Stimulated activated naive CD4-positive, alpha-beta T cell (primary cell): ENCODE results near the gene CTDP1.
"Not testable (repeated sequence)": the region's sequence is repeated elsewhere in the genome, so short reads cannot be mapped to it uniquely, and the experiment has no call there.

Experiments
- DNase-seq, 6 experiments: peaks; one replicate each; lab custom pipeline; 2025; lab: John Stamatoyannopoulos, UW

The CTDP1 gene

DNA sequence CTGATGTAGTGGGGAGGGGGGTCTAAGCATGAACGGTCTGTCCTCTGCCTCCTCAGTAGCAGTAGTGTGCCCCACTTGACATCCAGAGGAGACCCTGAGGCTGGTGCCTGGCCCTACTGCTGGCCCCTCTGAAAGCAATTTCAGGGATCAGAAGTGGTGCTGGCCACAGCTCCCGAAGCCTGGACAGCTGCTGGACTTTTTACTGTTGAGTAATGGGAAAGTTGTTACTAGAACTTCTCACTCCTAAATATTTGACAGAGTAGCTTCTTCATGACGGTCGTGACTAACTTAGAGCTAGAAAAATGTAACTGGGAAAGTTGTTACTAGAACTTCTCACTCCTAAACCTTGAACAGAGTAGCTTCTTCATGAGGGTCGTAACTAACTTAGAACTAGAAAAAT, 23.3 kb downstream of the CTDP1 start:
- no peak for DNase-seq

DNA sequence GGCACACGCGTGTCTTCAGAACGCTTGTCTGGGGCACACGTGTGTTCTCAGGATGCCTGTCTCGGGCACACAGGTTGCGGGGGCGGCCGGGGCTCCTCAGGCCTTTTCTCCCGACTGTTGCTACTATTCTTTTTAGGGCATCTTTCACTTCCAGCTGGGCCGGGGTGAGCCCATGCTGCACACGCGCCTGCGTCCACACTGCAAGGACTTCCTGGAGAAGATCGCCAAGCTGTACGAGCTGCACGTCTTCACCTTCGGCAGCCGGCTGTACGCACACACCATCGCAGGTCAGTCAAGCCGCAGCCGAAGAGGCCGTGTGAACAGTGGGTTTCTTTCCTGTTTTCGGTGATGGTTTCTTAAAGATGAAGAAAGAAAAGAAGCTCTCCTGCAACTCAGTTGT, 25.0 kb downstream of the CTDP1 start:
- DNase-seq = no peak

DNA sequence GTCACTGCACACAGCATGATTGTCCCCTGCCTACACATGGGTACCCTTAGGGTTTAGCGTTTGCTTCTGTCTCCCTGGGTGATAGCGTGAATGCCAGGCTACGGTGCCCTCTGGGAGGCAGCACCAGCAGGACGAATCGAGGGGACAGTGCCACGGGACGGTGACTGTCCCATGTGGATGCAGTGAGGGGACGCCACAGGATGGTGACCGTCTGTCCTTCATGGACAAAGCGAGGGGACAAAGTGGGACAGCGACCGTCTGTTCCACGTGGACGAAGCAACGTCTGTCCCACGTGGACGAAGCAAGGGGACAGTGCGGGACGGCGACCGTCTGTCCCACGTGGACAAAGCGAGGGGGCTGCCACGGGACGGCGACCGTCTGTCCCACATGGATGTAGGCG, 25.7 kb downstream of the CTDP1 start:
- no peak for DNase-seq

DNA sequence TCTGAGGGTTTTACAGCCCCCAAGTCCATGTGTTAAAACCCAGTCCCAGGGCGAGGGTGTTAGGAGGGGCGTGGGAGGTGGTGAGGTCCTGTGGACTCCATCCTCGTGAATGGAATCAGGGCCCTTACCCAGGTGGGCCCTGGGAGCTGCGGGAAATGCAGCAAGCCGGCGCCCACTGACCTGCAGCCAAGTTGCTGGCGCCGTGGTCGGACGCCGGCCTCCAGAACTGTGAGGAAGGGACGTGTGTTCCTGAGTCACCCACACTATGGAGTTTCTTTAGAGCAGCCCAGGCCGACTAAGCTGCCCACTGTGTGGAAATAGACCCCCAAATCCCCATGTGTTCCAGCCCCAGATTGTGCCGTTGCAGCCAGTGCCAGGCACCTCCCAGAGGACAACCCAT, 26.4 kb downstream of the CTDP1 start:
- no peak for DNase-seq

DNA sequence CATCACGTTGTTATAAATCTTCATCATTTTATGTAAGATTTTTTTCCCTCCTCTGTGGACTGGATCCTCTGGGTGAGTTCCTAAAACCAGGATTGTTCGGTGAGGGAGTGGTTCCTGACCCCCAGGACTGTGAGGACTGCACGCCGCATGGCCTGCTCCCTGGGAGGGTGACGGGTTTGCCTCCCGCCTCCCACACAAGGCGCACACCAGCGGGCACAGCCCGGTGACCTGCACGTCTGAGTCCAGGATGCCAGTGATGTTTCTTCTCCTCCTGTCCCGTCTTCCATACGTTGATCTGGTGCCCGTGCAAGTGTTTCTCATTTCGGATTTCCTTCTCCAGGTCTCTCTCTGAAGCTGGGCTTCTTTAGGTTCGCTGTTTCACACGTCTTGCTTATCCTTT, 27.1 kb downstream of the CTDP1 start:
- DNase-seq = no peak

DNA sequence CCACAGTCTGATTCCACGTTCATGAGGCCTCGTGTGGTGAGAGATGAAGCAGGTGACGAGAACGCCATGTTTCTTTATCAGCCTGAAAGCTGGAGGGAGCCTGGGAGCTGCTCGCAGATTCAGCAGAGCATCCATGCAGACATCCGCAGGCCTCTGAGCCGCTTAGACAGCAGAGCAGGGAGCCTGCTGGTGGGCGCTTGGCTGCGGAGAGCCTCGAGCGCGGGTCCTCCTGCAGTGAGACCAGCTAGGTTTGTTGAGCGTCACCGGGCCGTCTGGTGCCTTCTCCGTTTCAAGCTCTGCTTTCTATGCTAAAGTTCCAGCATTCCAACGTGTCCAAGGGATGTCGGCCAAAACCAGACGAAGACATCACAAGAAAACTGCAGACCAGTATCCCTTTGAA, 27.6 kb downstream of the CTDP1 start:
- no peak for DNase-seq

DNA sequence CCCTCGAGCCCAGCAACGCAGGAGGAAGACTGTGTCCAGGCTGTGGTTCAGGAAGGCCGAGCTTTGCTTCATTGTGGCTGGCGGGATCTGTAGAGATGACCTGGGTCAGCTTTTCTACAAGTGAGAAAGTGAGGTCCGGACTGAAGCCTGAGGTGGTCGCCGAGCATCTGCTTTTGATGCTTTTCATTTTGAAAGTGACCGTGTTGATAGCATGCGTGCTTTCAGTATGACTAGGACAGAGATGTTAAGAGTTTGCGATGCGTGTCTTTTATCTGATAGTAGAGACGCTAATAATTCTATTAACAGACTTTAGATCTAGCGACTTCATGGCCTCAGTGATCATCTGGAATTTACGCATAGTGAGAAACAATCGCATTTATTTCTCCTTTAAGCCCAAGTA, 28.1 kb downstream of the CTDP1 start:
- DNase-seq = no peak

DNA sequence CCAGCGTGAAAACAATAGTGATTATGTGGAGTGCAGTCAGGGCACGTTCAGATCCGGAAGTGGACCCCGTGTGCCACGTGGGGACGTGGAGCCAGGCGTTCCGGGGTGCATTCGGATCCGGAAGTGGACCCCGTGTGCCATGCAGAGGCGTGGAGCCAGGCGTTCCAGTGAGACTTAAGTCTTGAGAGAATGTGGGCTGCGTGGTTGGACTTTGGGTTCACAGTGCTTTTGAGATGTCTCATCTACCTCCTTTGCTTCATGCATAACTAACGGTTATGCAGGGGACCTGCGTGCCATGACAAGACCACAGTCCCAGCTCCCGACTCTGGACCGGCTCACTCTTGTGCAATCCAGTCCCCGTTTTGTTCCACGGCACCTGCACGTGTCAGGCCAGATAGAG, 28.8 kb downstream of the CTDP1 start:
- DNase-seq = no peak

DNA sequence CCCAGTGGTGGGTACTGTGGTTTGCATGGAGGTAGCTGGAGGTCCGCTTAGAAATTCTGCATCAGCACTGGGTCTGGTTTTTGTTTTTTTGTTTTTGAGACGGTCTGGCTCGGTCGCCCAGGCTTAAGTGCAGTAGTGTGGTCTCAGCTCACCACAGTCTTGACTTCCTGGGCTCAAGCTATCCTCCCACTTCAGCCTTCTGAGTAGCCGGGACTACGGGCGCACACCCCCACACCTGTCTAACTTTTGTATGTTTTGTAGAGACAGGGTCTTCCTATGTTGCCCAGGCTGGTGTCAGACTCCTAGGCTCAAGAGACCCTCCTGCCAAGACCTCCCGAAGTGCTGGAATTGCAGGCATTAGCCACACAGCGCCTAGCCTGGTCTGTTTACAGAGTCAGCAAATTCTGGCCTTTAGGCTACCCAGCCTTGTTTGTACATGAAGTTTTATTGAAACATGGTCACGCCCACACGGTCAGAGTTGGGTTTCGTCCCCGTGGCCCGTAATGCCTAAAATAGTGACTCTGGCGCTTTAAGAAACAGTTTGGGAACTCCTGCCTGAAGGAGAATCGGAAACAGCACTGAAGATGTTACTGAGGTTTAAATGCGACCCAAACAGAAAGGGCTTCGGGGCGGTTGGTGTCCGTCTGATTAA, 32.7 kb downstream of the CTDP1 start:
- DNase-seq = no peak

DNA sequence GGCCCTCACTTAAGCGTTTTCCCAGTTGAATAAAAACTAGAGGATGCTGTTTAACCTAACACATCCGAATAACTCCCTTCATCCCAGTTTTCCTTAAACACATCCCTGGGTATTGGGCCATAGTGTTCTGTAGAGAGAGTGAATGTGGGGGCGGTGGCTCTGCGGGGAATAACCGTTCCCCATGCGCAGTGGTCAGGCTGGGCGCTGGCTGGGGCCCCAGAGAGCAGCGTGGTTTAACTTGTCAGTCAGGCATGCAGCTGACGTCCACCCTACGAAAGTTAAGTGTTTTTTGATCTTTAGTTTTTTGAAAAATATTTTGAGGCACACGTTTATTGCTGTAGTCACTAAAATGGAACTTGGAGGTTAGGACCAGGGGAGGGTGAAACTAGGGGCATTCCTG, 33.7 kb downstream of the CTDP1 start:
- no peak for DNase-seq

DNA sequence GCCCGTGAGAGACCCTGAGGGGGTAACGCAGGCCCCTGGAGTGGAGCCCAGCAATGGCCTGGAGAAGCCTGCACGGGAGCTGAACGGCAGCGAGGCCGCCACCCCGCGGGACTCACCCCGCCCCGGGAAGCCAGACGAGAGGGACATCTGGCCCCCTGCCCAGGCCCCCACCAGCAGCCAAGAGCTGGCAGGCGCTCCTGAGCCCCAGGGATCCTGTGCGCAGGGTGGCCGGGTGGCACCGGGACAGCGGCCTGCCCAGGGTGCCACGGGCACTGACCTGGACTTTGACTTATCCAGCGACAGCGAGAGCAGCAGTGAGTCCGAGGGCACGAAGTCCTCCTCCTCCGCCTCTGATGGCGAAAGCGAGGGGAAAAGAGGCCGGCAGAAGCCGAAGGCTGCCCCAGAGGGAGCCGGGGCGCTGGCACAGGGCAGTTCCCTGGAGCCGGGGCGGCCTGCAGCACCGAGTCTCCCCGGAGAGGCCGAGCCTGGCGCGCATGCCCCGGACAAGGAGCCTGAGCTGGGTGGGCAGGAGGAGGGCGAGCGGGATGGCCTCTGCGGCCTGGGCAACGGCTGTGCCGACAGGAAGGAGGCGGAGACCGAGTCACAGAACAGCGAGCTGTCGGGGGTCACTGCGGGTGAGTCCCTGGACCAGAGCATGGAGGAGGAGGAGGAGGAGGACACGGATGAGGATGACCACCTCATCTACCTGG, 35.1 kb downstream of the CTDP1 start:
- no peak for DNase-seq

DNA sequence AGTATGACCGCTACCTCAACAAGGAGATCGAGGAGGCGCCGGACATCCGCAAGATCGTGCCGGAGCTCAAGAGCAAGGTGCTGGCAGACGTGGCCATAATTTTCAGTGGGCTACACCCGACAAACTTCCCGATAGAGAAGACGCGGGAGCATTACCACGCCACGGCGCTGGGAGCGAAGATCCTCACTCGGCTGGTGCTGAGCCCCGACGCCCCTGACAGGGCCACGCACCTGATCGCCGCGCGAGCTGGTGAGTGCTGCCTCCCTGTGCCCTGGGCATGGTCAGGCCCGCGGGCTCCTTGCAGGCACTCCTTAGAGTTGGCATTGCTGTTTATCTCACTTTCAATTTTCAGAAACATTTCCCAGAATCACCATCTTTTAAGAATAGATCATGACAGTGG, 35.7 kb downstream of the CTDP1 start:
- no peak for DNase-seq

DNA sequence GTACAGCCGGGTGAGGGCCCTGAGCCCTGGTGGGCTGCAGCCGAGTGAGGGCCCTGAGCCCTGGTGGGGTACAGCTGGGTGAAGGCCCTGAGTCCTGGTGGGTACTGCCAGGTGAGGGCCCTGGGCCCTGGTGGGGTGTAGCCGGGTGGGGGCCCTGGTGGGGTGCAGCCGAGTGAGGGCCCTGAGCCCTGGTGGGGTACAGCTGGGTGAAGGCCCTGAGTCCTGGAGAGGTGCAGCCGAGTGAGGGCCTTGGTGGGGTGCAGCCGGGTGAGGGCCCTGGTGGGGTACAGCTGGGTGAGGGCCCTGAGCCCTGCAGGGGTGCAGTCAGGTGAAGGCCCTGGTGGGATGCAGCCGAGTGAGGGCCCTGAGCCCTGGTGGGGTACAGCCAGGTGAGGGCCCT, 37.5 kb downstream of the CTDP1 start:
- no peak for DNase-seq

DNA sequence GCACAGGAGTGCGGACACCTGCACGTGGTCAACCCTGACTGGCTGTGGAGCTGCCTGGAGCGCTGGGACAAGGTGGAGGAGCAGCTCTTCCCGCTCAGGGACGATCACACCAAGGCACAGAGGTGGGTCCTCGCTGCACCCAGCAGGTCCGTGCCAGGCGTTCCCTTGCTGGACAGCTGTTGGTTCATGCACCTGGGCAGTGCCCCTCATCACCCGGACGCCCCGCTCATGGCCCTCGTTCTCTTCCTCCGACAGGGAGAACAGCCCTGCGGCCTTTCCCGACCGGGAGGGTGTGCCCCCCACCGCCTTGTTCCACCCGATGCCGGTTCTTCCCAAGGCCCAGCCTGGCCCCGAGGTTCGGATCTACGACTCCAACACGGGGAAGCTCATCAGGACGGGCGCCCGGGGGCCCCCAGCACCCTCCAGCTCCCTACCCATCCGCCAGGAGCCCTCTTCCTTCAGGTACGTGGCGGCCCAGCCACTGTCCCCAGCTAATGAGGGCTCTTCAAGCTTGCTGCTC, 38.0 kb downstream of the CTDP1 start:
- DNase-seq = no peak

DNA sequence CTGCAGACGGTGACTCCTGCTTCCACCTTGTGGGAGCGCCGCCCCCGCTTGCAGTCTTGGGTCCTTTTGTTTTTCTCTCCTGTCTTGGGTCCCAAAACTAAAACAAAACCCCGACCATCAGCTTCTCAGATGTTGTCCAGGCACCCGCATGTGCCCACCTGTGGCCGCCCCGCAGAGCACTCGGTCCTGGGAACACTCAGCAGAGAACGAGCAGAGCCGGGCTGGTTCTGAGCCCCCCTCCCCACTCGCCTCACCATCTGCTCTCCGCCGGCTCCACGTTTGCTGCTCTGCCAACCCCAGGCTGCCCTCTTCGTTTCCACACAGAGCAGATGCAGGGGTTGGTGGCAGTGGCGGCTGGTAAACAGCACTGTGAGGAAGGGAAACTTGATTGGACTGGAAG, 38.5 kb downstream of the CTDP1 start:
- no peak for DNase-seq

DNA sequence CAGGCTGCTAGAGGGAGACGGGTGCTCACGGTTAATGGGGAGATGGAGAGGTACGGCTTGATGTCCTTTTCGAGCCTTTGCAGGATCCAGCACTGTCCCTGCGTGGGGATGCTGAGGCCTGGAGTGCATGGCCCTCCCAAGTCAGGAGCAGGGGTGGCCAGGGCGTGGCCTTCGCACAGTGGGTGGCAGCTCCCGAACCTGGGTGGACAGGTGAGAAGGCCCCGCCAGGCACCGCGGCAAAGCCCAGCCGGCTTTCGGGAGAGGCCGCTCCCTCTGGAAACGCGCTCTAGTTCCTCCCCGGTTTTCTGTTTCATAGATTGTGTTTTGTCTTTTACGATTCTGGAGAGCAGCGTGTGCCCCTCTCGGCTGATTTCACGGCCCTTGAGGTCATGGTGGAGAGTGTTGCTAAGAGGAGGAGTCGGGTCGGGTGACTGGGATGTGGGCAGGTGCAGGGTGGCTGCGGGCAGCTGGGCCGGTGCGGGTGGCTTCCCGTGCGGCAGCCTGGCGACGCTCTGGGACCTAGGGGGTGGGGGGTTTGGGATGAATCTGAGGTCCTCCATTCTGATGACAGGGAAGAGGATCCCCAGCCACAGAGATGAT, 39.4 kb downstream of the CTDP1 start:
- DNase-seq = no peak

DNA sequence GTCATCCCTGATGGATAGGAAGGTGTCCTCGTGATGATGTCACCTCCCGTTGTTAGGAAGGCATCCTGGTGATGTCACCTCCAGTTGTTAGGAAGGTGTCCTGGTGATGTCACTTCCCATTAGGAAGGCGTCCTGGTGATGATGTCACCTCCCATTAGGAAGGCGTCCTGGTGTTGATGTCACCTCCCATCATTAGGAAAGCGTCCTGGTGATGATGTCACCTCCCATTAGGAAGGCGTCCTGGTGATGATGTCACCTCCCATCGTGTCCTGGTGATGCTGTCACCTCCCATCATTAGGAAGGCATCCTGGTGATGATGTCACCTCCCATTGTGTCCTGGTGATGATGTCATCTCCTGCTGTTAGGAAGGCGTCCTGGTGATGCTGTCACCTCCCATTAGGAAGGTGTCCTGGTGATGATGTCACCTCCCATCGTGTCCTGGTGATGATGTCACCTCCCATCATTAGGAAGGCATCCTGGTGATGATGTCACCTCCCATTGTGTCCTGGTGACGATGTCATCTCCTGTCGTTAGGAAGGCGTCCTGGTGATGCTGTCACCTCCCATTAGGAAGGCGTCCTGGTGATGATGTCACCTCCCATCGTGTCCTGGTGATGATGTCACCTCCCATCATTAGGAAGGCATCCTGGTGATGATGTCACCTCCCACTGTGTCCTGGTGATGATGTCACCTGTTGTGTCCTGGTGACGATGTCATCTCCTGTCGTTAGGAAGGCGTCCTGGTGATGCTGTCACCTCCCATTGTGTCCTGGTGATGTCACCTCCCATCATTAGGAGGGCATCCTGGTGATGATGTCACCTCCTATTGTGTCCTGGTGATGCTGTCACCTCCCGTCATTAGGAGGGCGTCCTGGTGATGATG, 40.1 kb downstream of the CTDP1 start:
- DNase-seq = not testable (repeated sequence)

DNA sequence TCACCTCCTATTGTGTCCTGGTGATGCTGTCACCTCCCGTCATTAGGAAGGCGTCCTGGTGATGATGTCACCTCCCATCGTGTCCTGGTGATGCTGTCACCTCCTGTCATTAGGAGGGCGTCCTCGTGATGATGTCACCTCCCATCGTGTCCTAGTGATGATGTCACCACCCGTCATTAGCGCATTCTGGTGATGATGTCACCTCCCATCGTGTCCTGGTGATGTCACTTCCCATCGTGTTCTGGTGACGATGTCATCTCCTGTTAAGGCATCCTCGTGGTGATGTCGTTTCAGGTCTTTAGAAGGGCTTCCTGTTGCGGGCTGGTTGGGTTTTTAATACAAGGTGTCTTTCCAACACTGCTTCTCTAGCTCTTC, 40.7 kb downstream of the CTDP1 start:
- DNase-seq = no peak

DNA sequence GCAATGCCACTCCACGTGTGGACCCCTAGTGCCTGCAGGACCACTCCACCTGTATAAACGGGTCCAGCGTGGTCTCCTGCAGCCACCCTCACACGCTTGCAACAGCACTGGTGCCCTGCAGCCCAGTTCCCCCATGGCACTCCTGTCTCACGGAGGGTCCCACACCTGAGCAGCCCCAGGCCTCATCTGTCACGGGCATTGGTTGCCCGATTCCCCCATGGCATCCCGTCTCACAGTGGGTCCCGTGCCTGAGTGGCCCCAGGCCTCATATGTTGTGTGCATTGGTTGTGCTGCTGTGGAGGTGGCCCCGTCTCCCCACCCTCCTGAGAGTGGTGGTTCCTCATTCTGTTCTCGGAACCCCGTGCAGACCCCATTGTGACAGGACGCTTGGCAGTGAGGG, 43.4 kb downstream of the CTDP1 start:
- DNase-seq = no peak

DNA sequence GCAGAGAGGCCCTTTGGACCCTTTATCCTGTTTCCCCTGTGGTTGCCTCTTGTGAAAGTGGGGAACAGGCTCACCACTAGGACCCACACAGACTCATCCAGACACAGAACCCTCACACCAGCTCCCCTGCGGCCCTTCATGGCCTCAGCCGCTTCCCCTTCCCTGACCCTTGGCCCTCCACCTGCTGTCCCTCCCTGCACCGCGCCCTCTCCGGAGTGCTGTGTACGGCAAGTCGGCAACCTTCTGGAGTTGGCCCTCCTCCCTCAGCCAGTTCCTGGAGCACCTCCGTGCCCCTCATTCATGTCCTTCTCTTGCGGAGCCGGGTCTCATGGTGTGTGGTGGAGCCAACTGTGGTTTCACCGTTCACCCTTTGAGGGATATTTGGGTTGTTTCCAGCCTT, 44.0 kb downstream of the CTDP1 start:
- DNase-seq = no peak

DNA sequence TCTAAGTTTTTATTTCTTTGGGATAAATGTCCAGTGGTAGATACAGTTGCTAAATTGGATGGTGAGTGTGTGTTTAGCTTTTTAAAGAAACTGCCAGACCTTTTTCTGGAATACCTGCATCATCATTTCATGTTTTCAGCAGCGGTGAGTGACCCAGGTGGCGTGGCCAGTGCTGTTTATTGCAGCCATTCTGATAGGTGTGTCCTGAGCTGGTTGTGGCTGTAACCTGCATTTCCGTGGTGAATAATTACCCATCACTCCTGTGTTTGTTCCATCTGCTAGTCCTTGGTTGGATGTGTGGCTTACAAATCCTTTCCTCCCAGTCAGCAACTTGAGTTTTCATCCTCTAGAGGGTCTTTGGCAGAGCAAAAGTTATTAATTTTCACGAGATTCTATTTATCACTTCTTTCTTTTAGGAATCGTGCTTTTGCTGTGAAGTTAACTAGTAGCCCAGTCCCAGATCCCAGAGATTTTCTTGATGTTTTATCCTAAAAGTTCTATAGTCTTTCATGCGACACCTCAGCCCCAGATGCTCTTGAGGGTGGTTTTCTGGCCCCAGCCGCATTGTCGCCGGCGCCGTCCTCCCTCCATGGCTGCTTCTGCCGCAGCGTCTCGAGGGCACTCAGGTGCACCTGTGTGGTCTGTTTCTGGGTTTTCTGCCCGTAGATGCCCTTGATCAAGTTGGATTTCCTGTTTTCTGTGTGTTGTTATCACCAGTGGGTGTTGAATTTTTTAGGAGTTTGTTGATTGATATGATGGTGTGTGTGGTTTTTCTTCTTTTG, 44.9 kb downstream of the CTDP1 start:
- DNase-seq = no peak

DNA sequence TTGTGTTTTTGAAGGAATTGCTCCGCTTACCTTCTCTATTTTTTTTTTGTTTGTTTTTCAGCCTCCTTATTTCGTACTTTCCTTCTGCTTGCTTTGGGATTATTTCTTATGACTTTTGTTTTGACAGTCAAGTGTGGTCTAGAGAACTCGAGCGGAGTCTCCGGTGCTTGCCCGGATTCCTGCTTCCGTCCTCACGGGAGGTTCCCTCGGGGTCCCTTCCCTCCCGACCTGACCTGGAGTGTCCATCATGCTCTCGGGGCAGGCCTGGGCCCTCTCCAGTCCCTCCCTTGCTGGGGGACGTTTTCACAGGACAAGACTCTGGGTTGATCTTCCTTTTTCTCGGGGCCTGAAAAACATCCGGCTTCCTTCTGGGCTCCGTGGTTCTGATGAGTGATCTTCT, 45.9 kb downstream of the CTDP1 start:
- DNase-seq = no peak
